Measurements from ENCODE around the gene SOD1. TPM values are rescaled to one million over a fixed set of nuclear protein-coding genes. Genes with fewer than 3 reads are reported as not detected.

Gene SOD1
- total and polyA plus RNA-seq, 2 of the 8 experiments (the other 6 are each of a cell fraction or from before 2014, with no cell fraction given), result 192 to 226 TPM

Small RNA genes within 50 kb of the gene (small RNA-seq; reads per million reads assigned to genes)
- not detected for gene RF01241 (ENCODE audit: insufficient read depth)

Other genes starting within 250 kb of the SOD1 start
- gene SCAF4, start 72.4 kb downstream of the SOD1 start, total RNA-seq (2021; fragmentation: NEBNext Ultra II Directional; extraction: Animal tissue kit (Norgen Biotek cat#: 25700)), result 55.1 and 56.8 TPM in 2 replicates
- gene SCAF4, start 72.4 kb downstream of the SOD1 start, polyA plus RNA-seq (2011; rRNA removed), result 28.9 and 38.4 TPM in 2 replicates
- 10.2 and 16.7 TPM in 2 replicates for gene HUNK, start 213.3 kb downstream of the SOD1 start, total RNA-seq (2021; fragmentation: NEBNext Ultra II Directional; extraction: Animal tissue kit (Norgen Biotek cat#: 25700))
- gene HUNK, start 213.3 kb downstream of the SOD1 start, polyA plus RNA-seq (2011; rRNA removed), result 1.9 and 2.6 TPM in 2 replicates